Smooth muscle cell (in vitro differentiated cells): ENCODE measurements around the gene MAP3K15. TPM values are rescaled to one million over a fixed set of nuclear protein-coding genes. Genes with fewer than 3 reads are reported as not detected.

ENCODE experiments used
- DNase-seq: peaks from one replicate; lab custom pipeline; 2025; ENCODE audit not compliant: unreplicated experiment; lab: John Stamatoyannopoulos, UW
- H2AFZ ChIP-seq: fragments of 200-600 bp; sonication (generic); 2 replicates; pipeline ENCODE4 v1.6.0; 2016; ENCODE audit warnings: antibody characterized with exemption, low read depth, mild to moderate bottlenecking
- H3F3A ChIP-seq: fragments of 200-600 bp; sonication (generic); 2 replicates; pipeline ENCODE4 v1.6.0; 2017; ENCODE audit warnings: antibody characterized with exemption, low read depth
- H3K27ac ChIP-seq: fragments of 200-600 bp; sonication (generic); 2 replicates; pipeline ENCODE4 v1.5.1; 2016; ENCODE audit warnings: low read depth, mild to moderate bottlenecking
- H3K27me3 ChIP-seq: fragments of 200-600 bp; sonication (generic); 2 replicates; pipeline ENCODE4 v1.6.1; 2016; ENCODE audit warnings: low read depth, mild to moderate bottlenecking
- H3K36me3 ChIP-seq: fragments of 200-600 bp; sonication (generic); 2 replicates; pipeline ENCODE4 v1.5.1; 2016; ENCODE audit warnings: low read depth
- H3K4me1 ChIP-seq: fragments of 200-600 bp; sonication (generic); 2 replicates; pipeline ENCODE4 v1.5.1; 2016; ENCODE audit warnings: low read depth
- H3K4me2 ChIP-seq: fragments of 200-600 bp; sonication (generic); 2 replicates; pipeline ENCODE4 v1.6.0; 2016; ENCODE audit warnings: mild to moderate bottlenecking
- H3K4me3 ChIP-seq: fragments of 200-600 bp; sonication (generic); 2 replicates; pipeline ENCODE4 v1.5.1; 2016; ENCODE audit warnings: mild to moderate bottlenecking
- H3K79me2 ChIP-seq: fragments of 200-600 bp; sonication (generic); 2 replicates; pipeline ENCODE4 v1.6.0; 2016; ENCODE audit warnings: low read depth, mild to moderate bottlenecking
- H3K9ac ChIP-seq: fragments of 200-600 bp; sonication (generic); 2 replicates; pipeline ENCODE4 v1.6.0; 2016; ENCODE audit warnings: low read depth
- H3K9me3 ChIP-seq: fragments of 200-600 bp; sonication (generic); replicated peaks from 2 replicates; pipeline ENCODE4 v1.5.1; 2016; ENCODE audit warnings: low read depth
- H4K20me1 ChIP-seq: fragments of 200-600 bp; sonication (generic); 2 replicates; pipeline ENCODE4 v1.6.0; 2016; ENCODE audit warnings: low read depth
- WGBS: methylation state at CpG from one replicate; pipeline ENCODE4 v1.1.7; 2016; ENCODE audit warnings: low lambda C conversion rate; 5-methylcytosine and 5-hydroxymethylcytosine counted together
- polyA plus RNA-seq: library from polyadenylated mRNA; unstranded; fragments of >200 nt; fragmentation: Nextera tagmentation; extraction: Ambion mirVana; gene quantifications from 2 replicates; pipeline ENCODE4 v1.2.1, GENCODE V29; 2016
- total RNA-seq: library from RNA; depleted of rRNA; stranded (reverse); fragments of >200 nt; gene quantifications from 2 replicates; pipeline ENCODE4 v1.2.3, GENCODE V29; 2014
- TF ChIP-seq, protein P1 (sequence below): fragments of 200-600 bp; sonication (generic); IDR thresholded peaks from 2 replicates; pipeline ENCODE4 v1.5.1; 2017; ENCODE audit warnings: borderline replicate concordance, mild to moderate bottlenecking, antibody characterized with exemption; ENCODE audit not compliant: insufficient read depth, poor library complexity, severe bottlenecking

The MAP3K15 gene
- total and polyA plus RNA-seq, 2 experiments from 2014 or later: 1.6 TPM; not detected in 1

DNA sequence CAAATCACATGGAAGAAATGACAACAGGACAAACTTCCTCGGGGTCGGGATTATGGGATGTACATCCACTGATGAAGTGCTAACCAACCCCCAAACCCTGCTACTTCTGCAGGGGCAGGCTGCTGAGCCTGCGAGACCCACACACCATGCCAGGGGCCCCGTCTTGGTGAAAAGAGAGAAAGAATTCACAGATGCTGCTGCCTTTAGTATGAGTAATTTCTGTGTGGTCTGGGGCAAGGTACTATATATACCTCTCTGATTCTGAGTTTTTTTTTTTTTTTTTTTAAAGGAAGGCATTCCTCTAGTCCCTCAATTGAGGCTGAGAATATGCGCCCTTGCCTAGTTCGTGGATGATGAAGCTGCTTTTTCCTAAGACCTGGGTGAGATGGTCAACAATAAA lies 146.7 kb downstream of the MAP3K15 start:
- H3K79me2 ChIP-seq: no peaks in the 10 kb centered on the region
- no peaks in the 10 kb centered on the region for H3K4me1 ChIP-seq
- H3K27me3 ChIP-seq: no peaks in the 10 kb centered on the region
- TF ChIP-seq, protein P1, sequence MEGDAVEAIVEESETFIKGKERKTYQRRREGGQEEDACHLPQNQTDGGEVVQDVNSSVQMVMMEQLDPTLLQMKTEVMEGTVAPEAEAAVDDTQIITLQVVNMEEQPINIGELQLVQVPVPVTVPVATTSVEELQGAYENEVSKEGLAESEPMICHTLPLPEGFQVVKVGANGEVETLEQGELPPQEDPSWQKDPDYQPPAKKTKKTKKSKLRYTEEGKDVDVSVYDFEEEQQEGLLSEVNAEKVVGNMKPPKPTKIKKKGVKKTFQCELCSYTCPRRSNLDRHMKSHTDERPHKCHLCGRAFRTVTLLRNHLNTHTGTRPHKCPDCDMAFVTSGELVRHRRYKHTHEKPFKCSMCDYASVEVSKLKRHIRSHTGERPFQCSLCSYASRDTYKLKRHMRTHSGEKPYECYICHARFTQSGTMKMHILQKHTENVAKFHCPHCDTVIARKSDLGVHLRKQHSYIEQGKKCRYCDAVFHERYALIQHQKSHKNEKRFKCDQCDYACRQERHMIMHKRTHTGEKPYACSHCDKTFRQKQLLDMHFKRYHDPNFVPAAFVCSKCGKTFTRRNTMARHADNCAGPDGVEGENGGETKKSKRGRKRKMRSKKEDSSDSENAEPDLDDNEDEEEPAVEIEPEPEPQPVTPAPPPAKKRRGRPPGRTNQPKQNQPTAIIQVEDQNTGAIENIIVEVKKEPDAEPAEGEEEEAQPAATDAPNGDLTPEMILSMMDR: no peak
- no peaks in the 10 kb centered on the region for H3K36me3 ChIP-seq
- H3K9ac ChIP-seq: no peak overlapping the region
- H3K9me3 ChIP-seq: no peaks in the 10 kb centered on the region
- H3K27ac ChIP-seq: no peak overlapping the region
- 83% methylated on average over 6 of the region's 6 CpGs for WGBS
- no peak overlapping the region for H2AFZ ChIP-seq
- H4K20me1 ChIP-seq: no peaks in the 10 kb centered on the region
- DNase-seq: no peak
- no peak overlapping the region for H3K4me3 ChIP-seq
- no peak overlapping the region for H3K4me2 ChIP-seq
- no peaks in the 10 kb centered on the region for H3F3A ChIP-seq

DNA sequence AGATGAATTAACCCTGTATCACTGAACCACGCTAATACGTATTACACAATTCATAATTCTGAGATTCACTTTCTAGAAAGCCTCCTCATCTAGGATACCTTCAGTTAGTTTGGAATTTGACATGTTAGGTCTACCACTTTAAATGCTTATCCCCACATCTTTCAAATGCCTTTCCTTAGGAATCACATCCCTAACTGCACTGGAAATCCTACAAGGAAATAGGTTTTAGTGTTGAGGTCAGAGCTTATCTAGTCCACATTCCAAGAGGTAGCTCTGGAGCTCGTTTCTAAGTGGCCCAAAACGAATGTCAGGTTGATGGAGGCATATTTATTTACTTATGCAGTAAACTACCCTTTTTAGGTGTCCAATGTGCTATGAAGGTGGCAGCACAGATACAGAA lies 153.6 kb downstream of the MAP3K15 start:
- TF ChIP-seq, protein P1: no peak
- no peaks in the 10 kb centered on the region for H3F3A ChIP-seq
- H4K20me1 ChIP-seq: no peaks in the 10 kb centered on the region
- DNase-seq: no peak
- no peak overlapping the region for H3K9ac ChIP-seq
- H3K27me3 ChIP-seq: no peaks in the 10 kb centered on the region
- no peak overlapping the region for H2AFZ ChIP-seq
- no peaks in the 10 kb centered on the region for H3K4me1 ChIP-seq
- no peak overlapping the region for H3K27ac ChIP-seq
- H3K9me3 ChIP-seq: no peaks in the 10 kb centered on the region
- 48% methylated on average over 4 of the region's 4 CpGs for WGBS
- no peaks in the 10 kb centered on the region for H3K36me3 ChIP-seq
- H3K4me3 ChIP-seq: no peak overlapping the region
- H3K4me2 ChIP-seq: no peak overlapping the region
- H3K79me2 ChIP-seq: no peaks in the 10 kb centered on the region

DNA sequence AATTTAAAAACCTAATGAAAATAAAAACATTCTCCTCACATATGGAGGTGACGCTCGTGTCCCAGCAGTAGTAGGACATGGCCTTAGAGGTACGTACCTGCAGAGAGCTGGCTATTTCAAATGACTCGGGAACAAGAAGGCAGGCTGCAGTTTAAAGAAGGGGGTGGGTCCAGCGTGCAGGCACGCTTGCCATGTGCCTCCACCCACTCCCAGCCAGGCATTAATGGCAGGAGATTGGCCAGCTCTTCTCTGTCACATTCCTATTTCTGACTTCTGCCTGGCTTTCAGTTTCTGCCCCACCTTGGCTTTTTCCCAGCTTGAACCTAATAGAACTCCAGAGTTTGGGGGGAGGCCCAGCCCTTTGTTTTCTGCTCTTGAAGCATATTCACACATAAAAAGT lies 154.4 kb downstream of the MAP3K15 start:
- 66% methylated on average over 6 of the region's 6 CpGs for WGBS

DNA sequence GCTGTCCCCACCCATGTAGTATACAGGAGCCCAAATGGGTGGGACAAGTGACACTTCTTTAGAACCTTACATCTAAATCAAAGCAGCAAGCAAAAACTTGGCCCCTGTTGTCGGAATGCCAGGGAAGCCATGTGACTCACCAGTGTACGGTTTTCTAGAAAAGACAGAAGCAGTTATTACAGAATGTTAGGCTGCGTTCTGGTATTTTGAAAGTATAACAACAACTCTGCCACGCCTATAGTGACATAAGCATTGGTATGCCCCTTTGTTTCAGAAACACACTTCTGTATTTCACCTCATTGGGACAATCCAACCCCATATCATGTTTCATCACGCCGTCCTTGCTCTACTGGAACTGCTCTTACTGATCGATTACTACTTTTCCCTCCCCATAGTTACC lies 156.8 kb downstream of the MAP3K15 start:
- Histone ChIP-seq H3K36me3 (no peaks in the 10 kb centered on the region), H3K9me3 (no peaks in the 10 kb centered on the region), H3F3A (no peaks in the 10 kb centered on the region), H4K20me1 (no peaks in the 10 kb centered on the region), H2AFZ (no peak overlapping the region), H3K27ac (no peak overlapping the region), H3K9ac (no peak overlapping the region), H3K4me2 (no peak overlapping the region), H3K27me3 (no peaks in the 10 kb centered on the region), H3K79me2 (no peaks in the 10 kb centered on the region), H3K4me3 (no peak overlapping the region), H3K4me1 (no peaks in the 10 kb centered on the region)
- WGBS: 78% methylated on average over 7 of the region's 7 CpGs
- TF ChIP-seq, protein P1: no peak
- DNase-seq: no peak

More for the DNA sequence above, 154.4 kb downstream of the MAP3K15 start:
- TF ChIP-seq, protein P1: no peak
- Histone ChIP-seq H3K27me3 (no peaks in the 10 kb centered on the region), H3K4me3 (no peak overlapping the region), H3K9ac (no peak overlapping the region), H3F3A (no peaks in the 10 kb centered on the region), H3K9me3 (no peaks in the 10 kb centered on the region), H3K4me2 (no peak overlapping the region), H3K4me1 (no peaks in the 10 kb centered on the region), H3K79me2 (no peaks in the 10 kb centered on the region), H3K27ac (no peak overlapping the region), H3K36me3 (no peaks in the 10 kb centered on the region), H2AFZ (no peak overlapping the region), H4K20me1 (no peaks in the 10 kb centered on the region)
- DNase-seq: no peak
